ENCODE measurements around the gene AUTS2.

The AUTS2 gene

DNA sequence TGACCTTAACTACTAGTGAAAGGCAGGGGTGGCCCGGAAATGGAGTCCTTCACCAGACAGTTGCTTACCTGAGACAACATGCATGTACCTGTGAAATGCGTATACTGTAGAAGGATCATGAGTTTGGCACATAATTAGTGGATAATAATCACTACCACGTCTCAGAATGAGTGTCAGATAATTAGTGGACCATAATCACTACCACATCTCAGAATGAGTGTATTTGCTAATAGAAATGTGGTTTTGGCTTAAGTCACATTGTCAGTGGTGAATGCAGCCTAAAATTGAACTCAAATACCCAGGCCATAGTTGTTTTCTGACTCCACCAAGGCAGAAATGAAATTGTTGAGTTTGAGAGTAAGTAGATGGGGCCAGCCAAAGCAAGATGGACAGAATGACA lies 1065.4 kb downstream of the AUTS2 start:
- no peak overlapping the region for H3K4me3 ChIP-seq (ENCODE audit: insufficient read depth, low read length, poor library complexity, severe bottlenecking)
- no peak overlapping the region for H3K4me2 ChIP-seq (ENCODE audit: low read depth, low read length, poor library complexity, severe bottlenecking)
- H3F3A ChIP-seq (ENCODE audit: insufficient read depth): no peaks in the 10 kb centered on the region
- no peaks in the 10 kb centered on the region for H4K20me1 ChIP-seq (ENCODE audit: low read depth, low read length)
- H3K36me3 ChIP-seq (ENCODE audit: low read length): no peaks in the 10 kb centered on the region
- H3K9ac ChIP-seq (ENCODE audit: low read length): no peak overlapping the region
- H3K27ac ChIP-seq (ENCODE audit: low read depth, low read length): no peak overlapping the region
- no peaks in the 10 kb centered on the region for H3K9me2 ChIP-seq (replicated peaks; ENCODE audit: insufficient read depth, low read length)
- TF ChIP-seq EZH2phosphoT487 (conservative IDR thresholded peaks at IDR 0.05; ENCODE audit: low read length): no peak
- TF ChIP-seq, protein P1, sequence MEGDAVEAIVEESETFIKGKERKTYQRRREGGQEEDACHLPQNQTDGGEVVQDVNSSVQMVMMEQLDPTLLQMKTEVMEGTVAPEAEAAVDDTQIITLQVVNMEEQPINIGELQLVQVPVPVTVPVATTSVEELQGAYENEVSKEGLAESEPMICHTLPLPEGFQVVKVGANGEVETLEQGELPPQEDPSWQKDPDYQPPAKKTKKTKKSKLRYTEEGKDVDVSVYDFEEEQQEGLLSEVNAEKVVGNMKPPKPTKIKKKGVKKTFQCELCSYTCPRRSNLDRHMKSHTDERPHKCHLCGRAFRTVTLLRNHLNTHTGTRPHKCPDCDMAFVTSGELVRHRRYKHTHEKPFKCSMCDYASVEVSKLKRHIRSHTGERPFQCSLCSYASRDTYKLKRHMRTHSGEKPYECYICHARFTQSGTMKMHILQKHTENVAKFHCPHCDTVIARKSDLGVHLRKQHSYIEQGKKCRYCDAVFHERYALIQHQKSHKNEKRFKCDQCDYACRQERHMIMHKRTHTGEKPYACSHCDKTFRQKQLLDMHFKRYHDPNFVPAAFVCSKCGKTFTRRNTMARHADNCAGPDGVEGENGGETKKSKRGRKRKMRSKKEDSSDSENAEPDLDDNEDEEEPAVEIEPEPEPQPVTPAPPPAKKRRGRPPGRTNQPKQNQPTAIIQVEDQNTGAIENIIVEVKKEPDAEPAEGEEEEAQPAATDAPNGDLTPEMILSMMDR (IDR thresholded peaks at IDR 0.05; ENCODE audit: insufficient read depth, low read length, poor library complexity, severe bottlenecking): no peak
- H3K79me2 ChIP-seq (ENCODE audit: insufficient read depth, low read length): no peaks in the 10 kb centered on the region
- H2AFZ ChIP-seq (ENCODE audit: low read depth, low read length, severe bottlenecking): no peak overlapping the region
- no peaks in the 10 kb centered on the region for H3K27me3 ChIP-seq (ENCODE audit: low read length)
- no peaks in the 10 kb centered on the region for H3K9me3 ChIP-seq (ENCODE audit: insufficient read depth, low read length)

DNA sequence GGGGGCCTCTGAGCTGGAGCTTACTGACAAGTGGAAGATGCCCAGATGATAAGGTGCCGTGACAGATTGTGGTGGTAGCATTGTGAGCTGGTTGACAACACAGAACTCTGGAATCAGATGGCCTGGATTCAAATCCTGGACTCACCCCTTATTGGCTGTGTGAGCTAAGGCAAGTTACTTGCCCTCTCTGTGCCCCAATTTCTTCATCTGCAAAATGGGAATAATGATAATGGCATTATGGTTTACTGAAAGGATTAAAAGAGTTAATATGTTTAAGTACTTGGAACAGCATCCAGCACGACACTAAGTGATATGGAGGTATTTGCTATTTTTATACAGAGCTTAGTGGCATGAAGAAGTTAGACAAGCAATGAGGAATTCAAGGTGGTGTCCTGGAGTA lies 1067.7 kb downstream of the AUTS2 start:
- no peak overlapping the region for H3K9ac ChIP-seq (ENCODE audit: low read length)
- TF ChIP-seq EZH2phosphoT487 (conservative IDR thresholded peaks at IDR 0.05; ENCODE audit: low read length): no peak
- TF ChIP-seq, protein P1 (IDR thresholded peaks at IDR 0.05; ENCODE audit: insufficient read depth, low read length, poor library complexity, severe bottlenecking): no peak
- no peaks in the 10 kb centered on the region for H3K9me3 ChIP-seq (ENCODE audit: insufficient read depth, low read length)
- H3K4me3 ChIP-seq (ENCODE audit: insufficient read depth, low read length, poor library complexity, severe bottlenecking): no peak overlapping the region
- H3K27me3 ChIP-seq (ENCODE audit: low read length): no peaks in the 10 kb centered on the region
- H3K4me2 ChIP-seq (ENCODE audit: low read depth, low read length, poor library complexity, severe bottlenecking): no peak overlapping the region
- no peaks in the 10 kb centered on the region for H3K79me2 ChIP-seq (ENCODE audit: insufficient read depth, low read length)
- H4K20me1 ChIP-seq (ENCODE audit: low read depth, low read length): no peaks in the 10 kb centered on the region
- H3F3A ChIP-seq (ENCODE audit: insufficient read depth): no peaks in the 10 kb centered on the region
- no peak overlapping the region for H3K27ac ChIP-seq (ENCODE audit: low read depth, low read length)
- H2AFZ ChIP-seq (ENCODE audit: low read depth, low read length, severe bottlenecking): no peak overlapping the region
- no peaks in the 10 kb centered on the region for H3K36me3 ChIP-seq (ENCODE audit: low read length)
- no peaks in the 10 kb centered on the region for H3K9me2 ChIP-seq (replicated peaks; ENCODE audit: insufficient read depth, low read length)

DNA sequence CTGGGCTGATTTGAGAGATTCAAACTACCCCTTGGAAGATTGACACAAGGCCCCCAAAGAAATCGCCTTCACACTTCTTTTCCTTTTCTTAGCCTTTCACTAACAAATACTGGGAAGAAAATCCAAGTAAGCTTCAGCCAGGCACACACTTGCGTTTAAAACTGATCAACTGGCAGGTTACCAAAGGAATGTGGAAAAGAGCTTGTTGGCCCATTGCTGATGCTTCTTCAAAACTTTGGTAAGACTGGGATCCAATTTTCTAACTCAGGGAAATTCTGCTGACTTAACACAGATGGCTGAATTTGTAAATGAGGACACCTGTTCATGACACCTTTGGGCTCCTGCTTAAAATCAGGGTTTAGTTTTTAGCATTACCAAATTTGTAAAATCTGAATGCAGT lies 1069.1 kb downstream of the AUTS2 start:
- no peak overlapping the region for H3K4me2 ChIP-seq (ENCODE audit: low read depth, low read length, poor library complexity, severe bottlenecking)

More for the DNA sequence above, 1069.1 kb downstream of the AUTS2 start:
- Histone ChIP-seq H3F3A (ENCODE audit: insufficient read depth) (no peaks in the 10 kb centered on the region), H3K79me2 (ENCODE audit: insufficient read depth, low read length) (no peaks in the 10 kb centered on the region), H3K36me3 (ENCODE audit: low read length) (no peaks in the 10 kb centered on the region), H3K27me3 (ENCODE audit: low read length) (no peaks in the 10 kb centered on the region), H3K9me3 (ENCODE audit: insufficient read depth, low read length) (no peaks in the 10 kb centered on the region), H3K9me2 (replicated peaks; ENCODE audit: insufficient read depth, low read length) (no peaks in the 10 kb centered on the region), H4K20me1 (ENCODE audit: low read depth, low read length) (no peaks in the 10 kb centered on the region), H3K27ac (ENCODE audit: low read depth, low read length) (no peak overlapping the region), H3K4me3 (ENCODE audit: insufficient read depth, low read length, poor library complexity, severe bottlenecking) (no peak overlapping the region), H2AFZ (ENCODE audit: low read depth, low read length, severe bottlenecking) (no peak overlapping the region), H3K9ac (ENCODE audit: low read length) (no peak overlapping the region)
- TF ChIP-seq EZH2phosphoT487 (conservative IDR thresholded peaks at IDR 0.05; ENCODE audit: low read length): no peak
- TF ChIP-seq, protein P1 (IDR thresholded peaks at IDR 0.05; ENCODE audit: insufficient read depth, low read length, poor library complexity, severe bottlenecking): no peak

Measured in SU-DHL-6 (cell line).